Measurements from ENCODE around the gene UBE2Q1.

- TF ChIP-seq, protein P1, sequence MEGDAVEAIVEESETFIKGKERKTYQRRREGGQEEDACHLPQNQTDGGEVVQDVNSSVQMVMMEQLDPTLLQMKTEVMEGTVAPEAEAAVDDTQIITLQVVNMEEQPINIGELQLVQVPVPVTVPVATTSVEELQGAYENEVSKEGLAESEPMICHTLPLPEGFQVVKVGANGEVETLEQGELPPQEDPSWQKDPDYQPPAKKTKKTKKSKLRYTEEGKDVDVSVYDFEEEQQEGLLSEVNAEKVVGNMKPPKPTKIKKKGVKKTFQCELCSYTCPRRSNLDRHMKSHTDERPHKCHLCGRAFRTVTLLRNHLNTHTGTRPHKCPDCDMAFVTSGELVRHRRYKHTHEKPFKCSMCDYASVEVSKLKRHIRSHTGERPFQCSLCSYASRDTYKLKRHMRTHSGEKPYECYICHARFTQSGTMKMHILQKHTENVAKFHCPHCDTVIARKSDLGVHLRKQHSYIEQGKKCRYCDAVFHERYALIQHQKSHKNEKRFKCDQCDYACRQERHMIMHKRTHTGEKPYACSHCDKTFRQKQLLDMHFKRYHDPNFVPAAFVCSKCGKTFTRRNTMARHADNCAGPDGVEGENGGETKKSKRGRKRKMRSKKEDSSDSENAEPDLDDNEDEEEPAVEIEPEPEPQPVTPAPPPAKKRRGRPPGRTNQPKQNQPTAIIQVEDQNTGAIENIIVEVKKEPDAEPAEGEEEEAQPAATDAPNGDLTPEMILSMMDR (IDR thresholded peaks at IDR 0.05), result no peak
- no peak for TF ChIP-seq POLR2A (IDR thresholded peaks at IDR 0.05)
Observed at GRCh38 chr1:154557248-154557938, 1.1 kb downstream of the UBE2Q1 start.
